GM06990 (cell line): ENCODE data around the gene PER2.
"Not testable (repeated sequence)": the region's sequence is repeated elsewhere in the genome, so short reads cannot be mapped to it uniquely, and the experiment has no call there.

Experiments
- DNase-seq: peaks from one replicate; pipeline ENCODE4 v3.0.0-alpha.2; 2011; ENCODE audit not compliant: insufficient read length; ENCODE audit errors: extremely low read depth
- H3K27me3 ChIP-seq: replicated peaks from 2 replicates; pipeline ENCODE4 v1.6.0; 2011; ENCODE audit warnings: low read length; ENCODE audit not compliant: control insufficient read depth, insufficient read depth
- H3K36me3 ChIP-seq: 2 replicates; pipeline ENCODE4 v1.5.1; 2011; ENCODE audit warnings: low read length; ENCODE audit not compliant: control insufficient read depth, insufficient read depth
- H3K4me3 ChIP-seq: replicated peaks from 2 replicates; pipeline ENCODE4 v1.5.1; 2011; ENCODE audit warnings: low read depth, mild to moderate bottlenecking, control low read depth, low read length
- TF ChIP-seq, protein P1 (sequence below): IDR thresholded peaks from 2 replicates; pipeline ENCODE4 v1.5.1; 2011; ENCODE audit warnings: low read length, control low read depth, mild to moderate bottlenecking, inconsistent platforms; ENCODE audit not compliant: insufficient read depth, poor library complexity, severe bottlenecking

Gene PER2

DNA sequence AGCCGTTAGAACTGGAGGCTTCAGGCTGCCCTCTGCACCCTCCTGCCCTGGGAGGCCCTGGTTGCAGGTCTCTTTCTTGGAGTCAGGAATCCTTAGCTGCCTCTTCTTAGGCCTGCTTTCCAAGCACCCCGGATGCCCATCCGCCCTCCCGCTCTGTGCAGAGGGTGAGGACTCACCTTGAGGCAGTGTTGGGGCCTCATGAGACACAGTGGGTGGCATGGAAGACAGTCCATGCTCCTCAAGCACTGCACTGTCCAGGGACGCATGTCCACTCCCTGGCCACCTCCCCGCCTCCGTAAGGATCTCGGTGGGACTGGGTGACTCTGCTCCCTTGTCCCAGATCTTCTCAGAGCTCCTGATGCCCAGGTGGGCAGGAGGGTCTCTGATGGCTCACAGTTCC is 26.2 kb upstream of the PER2 start:
- Histone ChIP-seq H3K27me3 (no peaks in the 10 kb centered on the region), H3K4me3 (no peak overlapping the region), H3K36me3 (no peaks in the 10 kb centered on the region)
- DNase-seq: no peak
- TF ChIP-seq, protein P1, sequence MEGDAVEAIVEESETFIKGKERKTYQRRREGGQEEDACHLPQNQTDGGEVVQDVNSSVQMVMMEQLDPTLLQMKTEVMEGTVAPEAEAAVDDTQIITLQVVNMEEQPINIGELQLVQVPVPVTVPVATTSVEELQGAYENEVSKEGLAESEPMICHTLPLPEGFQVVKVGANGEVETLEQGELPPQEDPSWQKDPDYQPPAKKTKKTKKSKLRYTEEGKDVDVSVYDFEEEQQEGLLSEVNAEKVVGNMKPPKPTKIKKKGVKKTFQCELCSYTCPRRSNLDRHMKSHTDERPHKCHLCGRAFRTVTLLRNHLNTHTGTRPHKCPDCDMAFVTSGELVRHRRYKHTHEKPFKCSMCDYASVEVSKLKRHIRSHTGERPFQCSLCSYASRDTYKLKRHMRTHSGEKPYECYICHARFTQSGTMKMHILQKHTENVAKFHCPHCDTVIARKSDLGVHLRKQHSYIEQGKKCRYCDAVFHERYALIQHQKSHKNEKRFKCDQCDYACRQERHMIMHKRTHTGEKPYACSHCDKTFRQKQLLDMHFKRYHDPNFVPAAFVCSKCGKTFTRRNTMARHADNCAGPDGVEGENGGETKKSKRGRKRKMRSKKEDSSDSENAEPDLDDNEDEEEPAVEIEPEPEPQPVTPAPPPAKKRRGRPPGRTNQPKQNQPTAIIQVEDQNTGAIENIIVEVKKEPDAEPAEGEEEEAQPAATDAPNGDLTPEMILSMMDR: no peak

DNA sequence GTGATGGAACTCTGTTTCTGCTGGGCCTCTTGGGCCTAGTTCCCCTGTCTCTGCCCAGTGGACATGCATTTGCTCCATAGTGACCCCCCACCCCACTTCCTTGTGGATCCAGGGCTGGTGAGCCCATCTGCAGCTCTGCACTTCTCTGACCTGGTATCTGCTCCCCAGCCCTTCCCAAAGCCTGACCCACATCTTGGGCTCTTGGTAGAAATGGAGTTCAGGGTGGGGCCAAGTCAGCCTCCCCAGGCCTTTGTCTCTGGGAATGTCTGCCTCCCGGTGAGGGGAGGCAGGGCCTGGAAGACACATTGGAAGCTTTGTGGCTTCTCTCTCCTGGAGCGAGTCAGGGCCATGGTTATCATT is 25.6 kb upstream of the PER2 start:
- no peak overlapping the region for H3K4me3 ChIP-seq
- TF ChIP-seq, protein P1: no peak
- H3K27me3 ChIP-seq: no peaks in the 10 kb centered on the region
- H3K36me3 ChIP-seq: no peaks in the 10 kb centered on the region
- no peak for DNase-seq

DNA sequence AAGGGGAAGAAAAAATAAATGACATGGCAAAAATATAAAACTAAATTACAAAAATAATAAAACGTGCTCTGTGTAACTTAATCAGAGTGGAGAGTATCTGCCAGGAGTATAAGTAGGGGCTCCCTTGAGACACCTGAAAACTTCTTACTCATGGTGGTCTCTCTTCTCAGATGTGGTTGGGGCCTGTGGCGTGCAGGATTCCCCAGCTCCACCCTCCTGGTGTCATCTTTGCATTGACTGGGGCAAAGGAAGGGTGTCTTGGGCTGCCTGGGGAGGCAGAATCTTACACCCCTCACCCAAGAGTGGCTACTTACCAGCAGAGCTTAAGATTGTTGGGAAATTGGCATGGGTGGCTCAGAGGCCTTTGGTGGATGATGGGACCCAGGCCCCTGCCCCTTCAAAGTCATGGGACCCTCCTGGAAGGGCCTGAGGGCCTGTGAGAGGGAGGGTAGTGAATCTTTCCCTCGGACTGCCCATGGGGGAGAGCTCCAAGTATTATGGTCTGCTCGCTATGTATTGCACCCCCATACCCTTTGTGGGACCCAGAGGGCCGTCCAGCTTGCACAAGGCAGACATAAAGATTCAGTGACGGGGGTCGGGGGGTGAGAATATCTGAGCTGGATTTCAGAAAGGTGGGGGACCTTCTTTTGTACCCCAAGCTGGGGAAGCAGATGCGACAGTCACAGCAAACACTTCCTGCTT is 25.0 kb upstream of the PER2 start:
- Histone ChIP-seq H3K27me3 (no peaks in the 10 kb centered on the region), H3K4me3 (no peak overlapping the region), H3K36me3 (no peaks in the 10 kb centered on the region)
- TF ChIP-seq, protein P1: no peak
- no peak for DNase-seq

DNA sequence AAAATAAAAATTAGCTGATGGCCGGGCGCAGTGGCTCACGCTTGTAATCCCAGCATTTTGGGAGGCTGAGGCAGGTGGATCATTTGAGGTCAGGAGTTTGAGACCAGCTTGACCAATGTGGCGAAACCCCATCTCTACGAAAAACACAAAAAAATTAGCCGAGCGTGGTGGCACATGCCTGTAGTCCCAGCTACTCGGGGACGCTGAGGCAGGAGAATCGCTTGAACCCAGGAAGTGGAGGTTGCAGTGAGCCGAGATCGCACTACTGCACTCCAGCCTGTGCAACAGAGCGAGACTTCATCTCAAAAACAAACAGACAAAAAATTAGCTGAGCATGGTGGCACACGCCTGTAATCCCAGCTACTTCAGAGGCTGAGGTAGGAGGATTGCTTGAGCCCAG is 22.3 kb upstream of the PER2 start:
- not testable (repeated sequence) for H3K36me3 ChIP-seq, DNase-seq, H3K4me3 ChIP-seq, H3K27me3 ChIP-seq

DNA sequence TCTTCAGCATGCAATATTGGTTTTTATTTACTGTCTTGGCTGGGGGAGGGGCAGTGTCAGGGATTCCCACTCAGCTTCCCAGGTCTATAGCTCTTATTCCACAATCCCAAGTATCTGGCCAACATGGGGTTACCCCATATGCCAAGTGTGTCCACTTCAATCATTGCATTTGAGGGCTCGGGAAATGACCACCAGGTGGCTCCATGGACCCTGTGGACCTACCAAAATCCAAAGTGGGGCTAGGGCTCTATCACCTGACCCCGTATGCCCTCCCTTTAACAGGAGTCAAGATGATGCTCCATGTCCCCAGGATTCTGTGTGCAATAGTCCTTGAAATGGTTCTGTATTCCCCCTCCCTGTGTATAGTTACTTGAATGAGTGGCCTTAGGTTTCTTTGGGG is 19.8 kb upstream of the PER2 start:
- DNase-seq: no peak
- H3K27me3 ChIP-seq: no peaks in the 10 kb centered on the region
- no peaks in the 10 kb centered on the region for H3K36me3 ChIP-seq
- no peak overlapping the region for H3K4me3 ChIP-seq
- TF ChIP-seq, protein P1: peak; percentile 40

DNA sequence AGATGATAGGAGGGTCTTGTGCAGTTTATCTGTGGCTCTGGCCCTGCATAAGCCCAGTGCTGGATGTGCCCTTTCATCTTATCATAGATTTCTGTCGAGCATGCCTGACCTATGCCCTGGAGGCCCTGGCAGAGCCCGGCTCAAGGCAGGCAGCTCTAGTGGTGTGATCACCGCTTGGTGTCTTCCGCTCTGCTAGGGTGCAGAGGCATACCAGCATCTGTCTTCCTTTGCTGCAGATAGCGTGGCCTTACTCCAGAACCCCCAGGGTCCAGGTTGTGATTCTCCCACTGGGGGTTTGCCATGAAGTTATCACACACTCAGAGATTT is 18.2 kb upstream of the PER2 start:
- no peak for DNase-seq
- H3K27me3 ChIP-seq: no peaks in the 10 kb centered on the region
- no peak overlapping the region for H3K4me3 ChIP-seq
- TF ChIP-seq, protein P1: no peak
- H3K36me3 ChIP-seq: no peaks in the 10 kb centered on the region
